Activated CD4-positive, alpha-beta T cell treated with anti-CD3 and anti-CD28 coated beads, Interleukin-10, Interleukin-2, amounts not matched to agents 100 ng/mL and 50 ng/mL, durations not matched to agents 16 hours and 8 hours (primary cell): ENCODE results near the gene HS6ST2.
"Not testable (repeated sequence)": the region's sequence is repeated elsewhere in the genome, so short reads cannot be mapped to it uniquely, and the experiment has no call there.

Experiments used
- DNase-seq: peaks from one replicate; pipeline ENCODE4 v3.0.0-alpha.2; 2020

Gene HS6ST2

DNA sequence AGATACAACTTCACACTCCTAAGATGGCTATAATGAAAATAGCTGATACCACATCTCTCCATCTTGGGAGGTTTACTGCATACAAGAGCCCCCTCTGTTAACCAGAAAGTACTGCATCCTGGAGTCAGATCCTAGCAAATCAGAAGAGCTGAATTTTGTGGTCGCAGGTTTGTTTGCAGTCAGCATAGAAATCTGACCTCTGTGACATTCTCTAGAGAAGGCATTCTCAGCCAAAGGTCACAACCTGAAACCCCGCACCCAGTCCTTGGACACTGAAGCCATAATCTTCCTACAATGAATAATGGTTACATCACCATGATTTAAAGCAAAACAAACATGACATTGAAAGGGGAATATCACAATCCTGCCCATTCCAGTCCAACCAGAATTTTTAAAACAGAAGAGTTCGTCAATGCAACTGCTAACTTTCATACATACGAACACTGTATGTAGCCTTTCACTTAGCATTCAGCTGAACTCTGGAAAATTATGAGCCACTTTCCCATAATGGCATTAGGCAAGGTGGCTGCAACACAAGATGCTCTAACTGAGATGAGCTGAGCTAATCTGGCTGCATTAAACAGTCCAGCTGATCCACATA is 17.6 kb downstream of the HS6ST2 start:
- DNase-seq = no peak

GRCh38 chrX:132933170-132933569 is 25.3 kb downstream of the HS6ST2 start:
- DNase-seq = no peak

DNA sequence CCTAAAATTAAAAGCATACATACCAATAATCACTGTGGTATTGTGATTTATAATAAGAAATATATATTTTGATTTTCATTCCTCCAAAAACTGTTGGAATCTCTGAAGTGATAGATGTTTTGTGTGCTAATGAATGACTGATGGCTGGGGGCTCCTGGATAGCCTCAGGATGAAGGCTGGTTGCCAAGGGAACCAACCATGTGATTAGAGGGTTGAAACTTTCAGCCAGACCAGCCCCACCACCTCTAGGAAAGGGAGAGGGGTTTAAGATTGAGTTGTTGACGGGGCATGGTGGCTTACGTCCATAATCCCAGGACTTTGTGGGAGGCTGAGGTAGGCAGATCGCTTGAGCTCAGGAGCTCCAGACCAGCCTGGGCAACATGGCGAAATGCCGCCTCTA is 34.0 kb downstream of the HS6ST2 start:
- no peak for DNase-seq

- no peak for DNase-seq
Measured at GRCh38 chrX:132918523-132918922, 39.9 kb downstream of the HS6ST2 start.

DNA sequence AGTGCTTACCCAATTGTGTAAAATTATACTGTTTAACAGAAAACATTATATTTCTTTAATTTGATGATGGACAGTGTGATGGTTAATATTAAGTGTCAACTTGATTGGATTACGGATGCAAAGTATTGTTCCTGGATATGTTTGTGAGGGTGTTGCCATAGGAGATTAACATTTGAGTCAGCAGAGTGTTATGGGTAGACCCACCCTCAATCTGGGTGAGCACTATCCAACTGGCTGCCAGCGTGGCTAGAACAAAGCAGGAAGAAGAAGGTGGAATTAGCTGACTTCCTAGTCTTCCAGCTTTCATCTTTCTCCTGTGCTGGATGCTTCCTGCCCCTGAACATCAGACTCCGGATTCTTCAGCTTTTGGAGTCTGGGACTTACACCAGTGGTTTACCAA is 42.1 kb downstream of the HS6ST2 start:
- DNase-seq = no peak

GRCh38 chrX:132909643-132910042 is 48.8 kb downstream of the HS6ST2 start:
- no peak for DNase-seq

- no peak for DNase-seq
Measured at GRCh38 chrX:132908891-132909290, 49.5 kb downstream of the HS6ST2 start.

DNA sequence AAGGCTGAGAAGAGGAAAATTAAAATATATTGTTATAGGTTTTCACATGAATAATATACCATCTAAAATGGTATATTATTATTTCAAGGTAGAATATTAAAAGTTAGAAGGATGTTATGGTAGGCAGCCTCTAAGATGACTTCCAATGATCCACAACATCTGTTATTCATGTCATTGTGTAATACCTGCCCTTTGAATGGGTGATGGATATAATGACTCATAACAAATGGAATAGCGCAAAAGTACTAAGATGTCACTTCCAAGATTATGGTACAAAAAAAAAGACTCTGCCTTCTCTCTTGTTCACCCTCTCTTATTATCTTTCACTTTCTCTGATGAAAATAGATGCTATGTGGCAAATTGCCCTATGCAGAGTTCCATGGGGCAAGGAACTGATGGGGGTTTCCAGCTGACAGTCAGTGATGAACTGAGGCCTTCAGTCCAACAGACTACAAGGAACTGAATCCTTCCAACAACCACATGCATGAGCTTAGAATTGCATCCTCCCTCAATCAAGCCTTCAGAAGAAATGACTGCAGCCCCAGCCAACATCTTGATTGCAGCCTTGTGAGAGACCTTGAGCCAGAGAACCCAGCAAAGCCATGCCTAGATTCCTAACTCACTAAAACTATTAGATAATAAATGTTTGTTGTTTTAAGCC is 57.7 kb downstream of the HS6ST2 start:
- DNase-seq = no peak

DNA sequence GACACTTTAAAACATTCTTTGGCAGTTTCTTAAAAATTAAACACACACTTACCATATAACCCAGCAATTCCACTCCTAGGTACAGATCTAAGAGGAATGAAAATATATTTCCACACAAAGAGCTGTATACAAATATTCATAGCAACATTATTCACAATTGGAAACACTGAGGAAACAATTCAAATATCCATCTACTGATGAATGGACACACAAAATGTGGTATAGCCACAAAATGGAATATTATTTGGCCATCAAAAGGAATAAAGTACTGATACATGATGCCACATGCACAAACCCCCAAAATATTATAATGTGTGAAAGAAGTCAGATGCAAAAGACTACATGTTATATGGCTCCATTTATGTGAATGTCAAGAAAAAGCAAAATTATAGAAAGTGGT is 70.9 kb downstream of the HS6ST2 start:
- no peak for DNase-seq

DNA sequence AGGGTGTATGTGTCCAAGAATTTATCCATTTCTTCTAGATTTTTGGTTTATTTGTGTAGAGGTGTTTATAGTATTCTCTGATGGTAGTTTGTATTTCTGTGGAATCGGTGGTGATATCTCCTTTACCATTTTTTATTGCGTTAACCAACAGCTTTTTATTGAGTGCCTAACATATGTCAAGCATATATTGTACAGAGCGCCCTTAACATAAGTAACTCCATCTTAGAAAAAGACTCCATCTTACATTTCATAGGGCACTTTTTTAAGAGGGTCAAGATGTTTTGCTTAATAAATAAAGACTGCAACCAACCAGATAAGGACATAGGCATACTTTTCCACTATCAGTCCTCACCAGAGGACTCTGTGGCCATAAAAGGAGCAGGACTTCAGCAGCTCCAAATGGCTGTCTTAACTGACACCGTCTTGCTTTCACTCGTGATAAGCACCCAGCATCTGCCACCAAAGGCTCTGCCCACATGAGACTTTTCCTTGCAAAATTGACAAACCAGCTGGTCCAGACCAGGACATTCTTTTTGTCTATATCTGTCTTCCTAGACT is 75.0 kb downstream of the HS6ST2 start:
- DNase-seq = no peak

DNA sequence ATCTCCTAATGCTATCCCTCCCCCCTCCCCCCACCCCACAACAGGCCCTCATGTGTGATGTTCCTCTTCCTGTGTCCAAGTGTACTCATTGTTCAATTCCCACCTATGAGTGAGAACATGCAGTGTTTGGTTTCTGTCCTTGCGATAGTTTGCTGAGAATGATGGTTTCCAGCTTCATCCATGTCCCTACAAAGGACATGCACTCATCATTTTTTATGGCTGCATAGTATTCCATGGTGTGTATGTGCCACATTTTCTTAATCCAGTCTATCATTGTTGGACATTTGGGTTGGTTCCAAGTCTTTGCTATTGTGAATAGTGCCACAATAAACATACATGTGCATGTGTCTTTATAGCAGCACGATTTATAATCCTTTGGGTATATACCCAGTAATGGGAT is 77.7 kb downstream of the HS6ST2 start:
- DNase-seq = not testable (repeated sequence)

DNA sequence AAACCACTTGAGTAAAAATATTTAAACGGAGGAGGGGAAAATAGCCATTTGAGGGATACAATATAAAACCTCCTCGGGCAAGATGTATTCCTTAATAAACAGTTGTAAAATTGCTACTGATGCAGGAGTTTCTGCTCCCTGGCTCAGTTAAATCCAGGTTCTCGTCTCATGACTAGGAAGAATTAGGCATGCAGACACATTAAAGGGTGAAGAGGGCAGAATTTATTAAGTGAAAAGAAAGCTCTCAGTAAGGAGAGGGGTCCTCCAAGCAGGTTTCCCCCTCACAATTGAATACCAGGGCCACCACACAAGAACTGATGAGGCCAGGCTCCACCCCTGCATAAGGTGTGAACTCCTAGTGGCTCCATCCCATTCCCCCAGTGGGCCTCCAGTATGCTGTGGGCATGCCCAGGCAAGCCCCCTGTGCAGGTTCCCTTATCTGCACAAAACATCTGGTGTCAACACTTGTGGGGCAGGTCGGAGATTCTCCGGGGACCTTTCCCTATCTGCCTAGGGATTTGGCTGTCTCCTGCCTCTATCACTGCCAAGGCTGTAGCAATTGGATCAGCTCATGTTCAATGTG is 80.4 kb downstream of the HS6ST2 start:
- no peak for DNase-seq

GRCh38 chrX:132876523-132877338 is 81.7 kb downstream of the HS6ST2 start:
- DNase-seq = no peak

DNA sequence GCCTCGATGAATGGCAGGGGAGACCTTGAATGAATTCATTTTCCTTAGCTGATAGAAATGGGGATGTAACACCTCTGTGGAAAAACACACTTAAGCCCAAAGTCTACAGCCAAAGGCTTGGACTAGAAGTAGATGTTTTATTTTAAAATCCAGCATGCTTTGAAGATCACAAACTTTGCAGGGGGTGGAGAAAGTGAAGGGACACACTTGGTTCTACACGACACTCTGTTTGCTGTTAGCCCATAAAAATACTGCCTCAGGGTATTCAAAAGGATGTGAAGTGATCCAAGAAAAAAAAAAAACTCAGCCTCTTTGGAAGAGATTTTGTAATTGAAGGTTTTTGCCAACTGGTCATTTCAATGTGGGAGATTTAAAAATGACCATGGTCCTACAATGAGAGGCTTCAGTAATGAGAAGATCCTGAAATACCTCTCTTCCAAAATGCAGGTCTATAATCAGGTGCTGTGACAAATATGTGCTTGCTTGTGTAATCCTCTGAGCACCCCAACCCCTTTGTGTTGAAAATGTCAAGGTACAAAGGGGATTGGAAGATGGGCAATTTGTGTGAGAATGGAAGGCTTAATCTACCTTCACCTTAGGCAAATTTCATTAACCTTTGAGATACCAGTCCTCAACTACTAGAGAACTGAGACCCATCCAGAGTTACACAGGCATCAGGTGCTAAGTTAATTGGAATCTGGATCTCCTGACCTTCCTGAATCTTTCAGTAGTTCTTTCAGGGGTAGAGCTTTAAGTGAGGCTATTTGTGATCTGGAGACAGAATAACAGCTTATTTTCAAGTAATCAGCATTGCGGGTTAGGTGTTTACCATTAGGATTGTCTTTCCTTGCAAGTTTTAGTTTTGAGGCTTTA is 82.5 kb downstream of the HS6ST2 start:
- DNase-seq = no peak

DNA sequence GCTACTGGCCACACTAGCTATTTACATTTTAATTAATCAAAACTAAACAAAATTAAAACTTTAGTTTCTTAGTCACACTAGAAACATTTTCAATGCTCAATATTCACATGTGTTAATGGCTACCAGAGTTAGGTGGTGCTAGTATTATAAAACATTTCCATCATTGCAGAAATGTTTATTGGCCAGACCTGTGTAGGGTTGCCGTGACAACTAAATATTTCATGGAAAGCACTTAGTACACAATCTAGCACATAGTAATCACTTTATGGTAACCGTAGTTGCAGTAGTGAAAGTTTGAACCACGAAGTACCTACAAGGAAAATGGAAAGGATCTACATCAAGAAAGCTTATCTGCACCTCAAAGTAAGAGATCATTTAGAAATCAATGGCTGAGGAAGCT is 95.9 kb downstream of the HS6ST2 start:
- DNase-seq = no peak

DNA sequence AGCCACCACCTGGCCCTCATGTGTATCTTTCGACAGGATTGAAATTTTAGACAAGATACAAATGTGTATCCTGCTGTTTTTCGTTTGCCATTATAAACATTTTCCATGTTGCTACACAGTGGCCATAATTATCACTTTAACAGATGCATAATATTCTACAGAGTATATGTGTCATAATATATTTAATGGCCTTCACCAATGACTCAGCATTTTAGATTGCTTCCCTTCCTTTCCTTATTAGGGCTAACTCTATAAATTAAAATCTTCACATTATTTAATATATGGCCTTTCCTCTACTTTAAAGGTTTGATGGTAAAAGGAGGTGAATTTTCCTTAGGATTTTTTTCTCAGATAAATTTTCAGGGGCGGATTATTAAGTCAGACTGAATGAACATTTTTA is 97.4 kb downstream of the HS6ST2 start:
- DNase-seq = no peak

DNA sequence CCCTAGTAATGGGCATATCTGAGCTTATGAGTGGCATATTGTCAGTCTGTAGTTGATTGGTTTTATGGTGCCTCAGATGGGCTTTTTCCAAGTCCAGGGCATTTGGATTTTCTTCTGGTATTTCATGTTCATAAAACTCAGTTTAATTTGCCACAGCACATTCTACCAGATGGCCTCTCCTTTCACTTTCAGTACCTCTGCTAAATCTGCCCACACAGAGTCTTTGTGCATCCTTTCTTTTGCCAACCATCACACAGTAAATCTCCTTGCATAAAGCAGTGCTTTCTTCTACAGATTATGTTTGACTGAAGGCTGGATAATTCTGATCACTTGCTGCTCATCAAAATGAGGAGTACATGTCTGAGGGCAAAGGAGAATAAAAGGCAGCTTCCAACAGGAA is 98.2 kb downstream of the HS6ST2 start:
- DNase-seq = no peak

DNA sequence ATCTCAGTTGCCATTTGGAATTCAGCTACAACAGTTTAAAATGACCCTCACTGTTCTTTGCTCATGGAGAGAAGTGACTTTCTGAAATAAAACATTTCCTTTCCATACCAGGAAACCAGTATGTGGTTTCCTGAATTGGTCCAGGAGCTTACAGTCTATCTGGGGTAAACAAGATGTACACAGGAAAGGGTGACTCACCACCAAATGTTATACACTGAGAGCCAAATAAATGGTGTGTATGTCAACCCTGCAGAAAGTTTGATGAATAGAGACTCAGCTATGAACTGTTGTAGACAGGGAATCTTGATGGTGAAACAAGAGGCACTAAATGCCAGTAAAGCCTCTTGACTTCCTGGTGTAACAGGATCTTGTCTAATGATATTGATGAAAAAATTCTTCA is 100.4 kb downstream of the HS6ST2 start:
- peak; percentile 40 for DNase-seq

GRCh38 chrX:132855780-132856341 is 102.6 kb downstream of the HS6ST2 start:
- DNase-seq = no peak

DNA sequence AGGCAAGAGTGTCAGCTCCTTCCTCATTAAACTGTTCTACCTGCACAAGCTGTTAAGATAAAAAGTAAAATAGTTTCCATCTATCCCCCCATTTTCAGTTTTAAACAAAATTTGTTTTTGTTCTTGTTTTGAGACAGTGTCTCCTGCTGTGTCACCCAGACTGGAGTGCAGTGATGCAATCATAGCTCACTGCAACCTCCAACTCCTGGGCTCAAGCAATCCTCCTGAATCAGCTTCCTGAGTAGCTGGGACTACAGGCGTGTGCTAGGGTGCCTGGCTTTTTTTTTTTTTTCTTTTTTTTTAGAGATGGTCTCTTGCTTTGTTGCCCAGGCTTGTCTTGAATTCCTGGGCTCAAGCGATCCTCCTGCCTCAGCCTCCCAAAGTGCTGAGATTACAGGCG is 105.4 kb downstream of the HS6ST2 start:
- peak; percentile 15 for DNase-seq

GRCh38 chrX:132848296-132848970 is 110.0 kb downstream of the HS6ST2 start:
- no peak for DNase-seq

GRCh38 chrX:132843363-132843762 is 115.1 kb downstream of the HS6ST2 start:
- DNase-seq = no peak
